Measurements from ENCODE around the gene C17orf50.

C17orf50 gene

GRCh38 chr17:35733366-35733765, 27.3 kb upstream of the C17orf50 start:
- intact Hi-C loops (cut with DNase I): no loop called here
- DNase-seq: no peak

- DNase-seq: no peak
Measured at GRCh38 chr17:35734396-35734795, 26.3 kb upstream of the C17orf50 start.

DNA sequence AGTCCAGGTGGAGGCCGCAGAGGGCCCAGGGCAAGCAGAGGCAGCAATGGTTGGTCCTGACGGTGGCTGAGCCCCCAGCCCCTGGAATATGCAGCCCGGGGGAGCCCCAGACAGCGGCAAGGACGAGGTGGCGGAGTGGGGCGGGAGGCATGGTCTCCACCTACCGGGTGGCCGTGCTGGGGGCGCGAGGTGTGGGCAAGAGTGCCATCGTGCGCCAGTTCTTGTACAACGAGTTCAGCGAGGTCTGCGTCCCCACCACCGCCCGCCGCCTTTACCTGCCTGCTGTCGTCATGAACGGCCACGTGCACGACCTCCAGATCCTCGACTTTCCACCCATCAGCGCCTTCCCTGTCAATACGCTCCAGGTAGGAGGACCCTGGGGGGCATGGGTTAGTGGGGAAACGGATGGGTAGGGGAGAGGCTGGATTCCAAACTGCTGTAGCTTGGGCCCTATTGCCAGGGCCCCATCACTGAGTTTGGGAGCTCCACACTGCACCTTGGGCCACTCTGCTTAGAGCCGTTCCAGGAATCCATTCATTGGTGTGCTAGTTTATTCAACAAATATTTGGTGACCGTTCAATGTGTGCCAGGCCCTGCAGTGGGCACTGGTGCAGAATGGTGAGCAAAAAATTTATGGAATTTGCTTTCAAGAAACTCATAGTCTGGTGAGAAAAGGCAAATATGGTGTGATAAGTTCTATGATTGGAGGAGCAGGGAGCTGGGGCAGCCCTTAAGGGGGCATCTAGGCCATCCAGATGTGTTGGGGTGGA, 25.5 kb upstream of the C17orf50 start:
- intact Hi-C loops (cut with DNase I): no loop called here
- no peak for DNase-seq

More at GRCh38 chr17:35734396-35734795, 26.3 kb upstream of the C17orf50 start:
- intact Hi-C loops (cut with DNase I): no loop called here

- intact Hi-C loops (cut with DNase I): no loop called here
- no peak for DNase-seq
Measured at GRCh38 chr17:35736236-35736635, 24.5 kb upstream of the C17orf50 start.

DNA sequence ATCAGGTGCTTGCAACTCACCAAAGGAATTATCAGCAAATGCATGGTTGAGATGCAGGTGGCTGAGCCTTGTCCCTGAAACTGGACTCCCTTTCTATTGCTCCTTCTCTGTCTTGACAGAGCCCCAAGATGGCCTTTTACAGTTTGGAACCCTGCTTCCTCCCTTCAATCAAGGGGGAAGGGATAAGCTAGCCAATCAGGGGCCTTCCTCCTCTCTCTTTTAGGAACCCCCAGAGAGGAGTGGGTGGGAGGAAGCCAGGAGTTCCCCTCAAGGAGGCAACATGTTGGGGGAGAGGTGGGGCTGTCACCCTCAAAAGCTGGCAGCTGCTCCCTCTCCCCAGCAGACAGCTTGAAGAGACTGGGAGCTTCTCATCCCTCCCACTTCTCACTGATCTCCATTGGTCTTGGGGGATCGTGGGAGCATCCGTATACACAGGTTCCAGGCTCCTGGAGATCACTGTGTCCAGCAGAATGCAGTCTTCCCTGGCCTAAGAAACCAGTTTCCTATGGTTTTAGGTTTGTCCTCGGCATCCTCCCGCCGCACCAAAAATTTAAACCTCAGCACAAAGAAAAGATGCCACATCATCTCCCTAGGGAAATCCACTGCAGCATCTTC, 22.1 kb upstream of the C17orf50 start:
- intact Hi-C loops (cut with DNase I): no loop called here
- no peak for DNase-seq

DNA sequence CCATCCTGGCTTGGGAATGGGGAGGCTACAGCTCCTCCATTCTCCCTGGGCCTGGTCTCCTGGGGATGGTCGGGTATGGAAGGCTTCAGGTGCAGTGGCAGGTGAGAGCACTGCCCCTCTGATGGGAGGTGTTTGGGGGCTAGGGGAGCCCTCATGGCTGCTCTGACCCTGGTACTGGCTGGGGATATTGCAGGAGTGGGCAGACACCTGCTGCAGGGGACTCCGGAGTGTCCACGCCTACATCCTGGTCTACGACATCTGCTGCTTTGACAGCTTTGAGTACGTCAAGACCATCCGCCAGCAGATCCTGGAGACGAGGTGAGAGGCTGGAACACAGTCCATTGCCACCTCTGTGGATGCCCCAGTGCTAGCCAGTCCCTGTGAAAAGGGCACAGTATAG, 20.5 kb upstream of the C17orf50 start:
- intact Hi-C loops (cut with DNase I): no loop called here
- DNase-seq: no peak

DNA sequence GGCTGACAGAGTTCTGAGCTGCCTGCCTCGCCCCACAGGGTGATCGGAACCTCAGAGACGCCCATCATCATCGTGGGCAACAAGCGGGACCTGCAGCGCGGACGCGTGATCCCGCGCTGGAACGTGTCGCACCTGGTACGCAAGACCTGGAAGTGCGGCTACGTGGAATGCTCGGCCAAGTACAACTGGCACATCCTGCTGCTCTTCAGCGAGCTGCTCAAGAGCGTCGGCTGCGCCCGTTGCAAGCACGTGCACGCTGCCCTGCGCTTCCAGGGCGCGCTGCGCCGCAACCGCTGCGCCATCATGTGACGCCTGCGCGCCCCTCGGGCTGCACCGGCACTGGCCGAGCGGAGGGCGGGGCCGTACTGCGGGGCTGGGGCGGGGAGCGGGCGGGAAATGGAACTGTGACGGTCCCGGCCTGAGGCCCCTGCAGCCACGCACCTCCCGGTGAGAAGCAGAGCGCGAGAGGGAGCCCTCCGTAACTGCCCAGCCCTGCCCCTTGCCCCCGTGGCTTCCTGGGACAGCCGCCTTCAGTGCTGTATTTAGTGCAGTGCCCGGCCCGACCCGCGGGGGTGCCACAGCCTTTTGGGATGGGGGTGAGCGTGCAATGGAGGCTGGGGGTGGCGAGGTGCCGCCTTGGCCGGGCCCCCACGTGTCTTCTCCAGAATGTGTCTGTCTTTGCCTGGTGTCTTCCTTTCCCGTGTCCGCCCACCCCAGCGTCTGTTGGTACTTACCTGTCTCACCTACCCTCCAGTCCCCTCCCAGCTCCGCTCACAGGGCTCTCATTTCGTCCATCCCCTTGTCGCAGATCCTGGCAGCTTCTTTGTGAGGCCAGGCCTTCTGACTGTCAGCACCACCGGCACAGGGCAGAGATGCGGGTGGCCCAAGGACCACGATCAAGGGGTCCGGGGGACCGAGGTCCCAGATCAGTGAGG, 19.4 kb upstream of the C17orf50 start:
- DNase-seq: peak in 3 of 10 donors; percentile 41 to 93 (median 84)
- intact Hi-C loops (cut with DNase I): no loop called here

GRCh38 chr17:35742496-35742895, 18.2 kb upstream of the C17orf50 start:
- intact Hi-C loops (cut with DNase I): no loop called here
- DNase-seq: no peak

GRCh38 chr17:35742896-35743477, 17.7 kb upstream of the C17orf50 start:
- intact Hi-C loops (cut with DNase I): no loop called here
- no peak for DNase-seq

DNA sequence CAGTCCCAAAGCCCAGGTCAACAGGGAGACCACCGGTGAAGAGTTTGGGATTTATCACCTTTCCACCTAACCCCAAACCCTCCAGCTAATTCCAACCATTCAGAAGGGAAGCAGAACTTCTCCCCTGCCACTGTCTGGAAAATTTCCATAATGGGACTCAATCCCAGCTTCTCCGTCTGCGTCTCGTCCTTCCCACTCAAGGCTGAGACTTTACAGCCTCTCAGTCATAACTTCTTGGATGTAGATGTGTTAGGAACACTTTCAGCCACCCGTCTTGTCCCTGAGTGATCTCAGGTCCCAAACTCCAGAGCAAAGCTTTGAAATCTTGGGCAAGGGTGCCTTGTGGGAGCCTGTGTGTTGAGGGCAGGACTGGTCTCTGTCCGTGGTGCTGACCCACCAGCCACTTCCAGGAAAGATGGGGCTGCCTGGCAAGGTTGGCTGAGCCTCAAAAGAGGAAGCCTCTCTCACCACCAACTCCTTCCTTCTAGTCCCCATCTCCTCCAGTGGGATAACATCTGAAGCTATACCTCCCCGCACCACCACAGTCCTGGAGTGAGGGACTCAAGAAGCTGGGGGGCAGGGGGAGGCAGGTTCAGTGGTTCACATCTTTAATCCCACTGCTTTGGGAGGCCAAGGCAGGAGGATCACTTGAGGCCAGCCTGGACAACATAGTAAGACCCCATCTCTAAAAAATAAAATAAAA, 16.9 kb upstream of the C17orf50 start:
- intact Hi-C loops (cut with DNase I): no loop called here
- DNase-seq: no peak

DNA sequence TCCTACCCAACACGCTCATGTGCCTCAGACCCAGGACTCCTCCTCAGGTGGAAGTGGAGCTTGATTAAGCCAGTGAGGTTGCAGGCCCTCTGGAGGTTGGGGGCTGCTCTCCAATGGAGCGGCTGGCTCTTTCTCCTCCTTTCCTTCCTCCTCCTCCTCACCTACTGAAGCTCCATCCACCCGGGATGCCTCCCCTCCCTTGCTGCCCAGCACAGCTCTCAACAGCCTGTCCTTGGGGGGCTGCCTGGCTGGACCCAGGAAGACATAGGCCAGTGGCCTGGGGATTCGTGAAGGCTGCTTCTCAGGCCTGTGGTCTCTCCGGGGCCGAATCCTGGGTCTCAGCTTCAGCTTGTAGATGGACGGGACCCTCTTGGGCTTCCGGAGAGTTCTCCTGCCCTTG, 15.9 kb upstream of the C17orf50 start:
- intact Hi-C loops (cut with DNase I): loop anchor here (5.0 kb wide), 1 partner anchor 433 kb away; no protein-coding TSS in a partner anchor
- peak in 1 of 10 donors; percentile 7 for DNase-seq

DNA sequence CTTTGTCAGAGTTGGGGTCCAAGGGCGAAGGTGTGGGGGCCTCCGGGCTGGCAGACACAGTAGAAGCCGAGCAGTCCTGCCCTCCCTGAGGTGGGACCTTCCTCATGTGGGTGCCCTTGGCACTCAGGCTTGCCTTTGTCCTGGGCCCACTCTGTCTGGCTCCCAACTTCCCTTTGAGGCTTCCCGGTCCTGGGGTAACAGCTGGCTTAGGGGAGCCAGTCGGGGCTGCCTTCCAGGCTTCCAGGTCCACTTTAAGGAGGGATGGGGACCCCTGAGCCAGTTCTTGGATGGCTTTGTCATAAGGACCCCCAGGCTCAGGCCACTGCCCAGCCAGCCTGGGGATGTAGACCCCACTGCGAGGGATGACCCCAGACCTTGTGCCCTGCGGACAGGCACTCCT, 15.4 kb upstream of the C17orf50 start:
- intact Hi-C loops (cut with DNase I): loop anchor here (5.0 kb wide), 1 partner anchor 433 kb away; no protein-coding TSS in a partner anchor
- DNase-seq: peak in 1 of 10 donors; percentile 53

DNA sequence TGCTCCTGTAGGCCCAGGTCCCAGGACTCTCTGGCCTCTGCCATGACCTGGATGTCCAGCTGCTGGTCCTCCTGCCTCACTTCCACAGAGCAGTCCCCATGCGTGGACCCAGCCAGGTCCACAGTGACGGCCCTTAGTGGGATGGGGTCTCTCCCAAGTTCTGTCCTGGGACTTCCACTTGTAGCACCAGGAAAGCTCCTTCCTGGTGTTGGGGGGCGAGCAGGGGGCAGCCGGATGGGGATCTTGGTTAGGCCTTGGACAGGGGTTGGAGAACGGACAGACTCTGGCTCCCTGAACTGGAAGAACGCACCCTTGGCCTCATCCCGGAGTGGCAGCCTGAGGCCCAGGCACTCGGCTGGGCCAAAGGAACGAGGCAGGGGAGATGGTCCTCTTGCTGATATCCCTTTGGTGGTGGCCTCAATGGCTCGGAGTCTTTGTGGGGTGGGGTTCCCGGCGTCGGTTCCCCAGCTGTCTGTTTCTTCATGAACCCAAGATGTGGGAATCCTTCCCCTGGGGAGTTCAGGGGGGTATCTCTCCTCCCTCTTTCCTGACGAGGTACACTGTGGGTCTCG, 14.9 kb upstream of the C17orf50 start:
- DNase-seq: peak in 2 of 10 donors; percentile 53 to 72
- intact Hi-C loops (cut with DNase I): loop anchor here (5.0 kb wide), 1 partner anchor 434 kb away; no protein-coding TSS in a partner anchor

GRCh38 chr17:35747540-35748017, 13.1 kb upstream of the C17orf50 start:
- intact Hi-C loops (cut with DNase I): loop anchor here (1.0 to 5.0 kb wide), 2 partner anchors 134 to 435 kb away; no protein-coding TSS in a partner anchor
- peak; percentile 60 to 96 (median 80) for DNase-seq

DNA sequence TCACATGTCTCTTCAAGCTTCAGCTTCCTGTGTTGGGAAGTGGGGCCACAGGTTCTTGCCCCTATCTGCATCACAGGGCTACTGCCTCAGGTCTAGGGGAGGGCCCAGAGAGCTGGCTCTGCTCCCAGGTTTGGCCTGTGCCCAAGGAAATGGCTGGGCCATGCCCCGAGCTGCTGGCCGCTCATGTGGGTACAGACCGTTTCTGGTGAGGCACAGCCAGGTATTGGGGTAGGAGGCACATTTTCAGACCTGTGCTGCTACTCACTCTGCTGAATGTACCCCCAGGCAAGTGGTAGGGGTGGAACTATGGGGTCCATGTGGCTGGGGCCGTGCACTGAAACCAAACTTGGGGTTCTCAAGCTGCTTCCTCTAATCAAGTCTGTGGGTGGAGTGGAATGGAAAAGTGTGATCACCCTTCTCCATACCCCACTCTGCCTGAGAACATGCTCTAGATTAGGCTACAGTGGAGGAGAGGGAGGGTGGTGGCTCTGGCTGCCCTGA, 12.3 kb upstream of the C17orf50 start:
- intact Hi-C loops (cut with DNase I): loop anchor here (5.0 kb wide), 1 partner anchor 436 kb away; no protein-coding TSS in a partner anchor
- peak in 2 of 10 donors; percentile 33 to 54 for DNase-seq

DNA sequence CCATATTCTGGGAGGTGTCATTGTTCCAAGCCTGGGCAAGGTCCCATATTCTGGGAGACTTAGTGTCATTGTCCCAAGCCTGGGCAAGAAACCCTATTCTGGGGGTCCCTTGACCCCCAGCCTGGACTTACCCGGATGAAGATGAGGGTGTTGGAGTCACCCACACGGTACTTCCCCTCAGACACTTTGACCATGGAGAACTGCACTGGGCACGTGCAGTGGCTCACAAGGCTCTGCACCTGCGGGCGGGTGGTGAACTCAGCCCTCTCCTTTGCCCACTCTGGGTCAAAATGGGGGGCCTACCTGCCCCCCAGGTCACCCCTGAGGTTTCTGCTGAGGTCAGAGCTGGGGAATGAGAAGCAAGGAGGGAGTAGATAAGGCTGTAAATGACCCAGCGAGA, 11.7 kb upstream of the C17orf50 start:
- DNase-seq: peak in 2 of 10 donors; percentile 38 to 42
- intact Hi-C loops (cut with DNase I): loop anchor here (5.0 kb wide), 1 partner anchor 437 kb away; no protein-coding TSS in a partner anchor

DNA sequence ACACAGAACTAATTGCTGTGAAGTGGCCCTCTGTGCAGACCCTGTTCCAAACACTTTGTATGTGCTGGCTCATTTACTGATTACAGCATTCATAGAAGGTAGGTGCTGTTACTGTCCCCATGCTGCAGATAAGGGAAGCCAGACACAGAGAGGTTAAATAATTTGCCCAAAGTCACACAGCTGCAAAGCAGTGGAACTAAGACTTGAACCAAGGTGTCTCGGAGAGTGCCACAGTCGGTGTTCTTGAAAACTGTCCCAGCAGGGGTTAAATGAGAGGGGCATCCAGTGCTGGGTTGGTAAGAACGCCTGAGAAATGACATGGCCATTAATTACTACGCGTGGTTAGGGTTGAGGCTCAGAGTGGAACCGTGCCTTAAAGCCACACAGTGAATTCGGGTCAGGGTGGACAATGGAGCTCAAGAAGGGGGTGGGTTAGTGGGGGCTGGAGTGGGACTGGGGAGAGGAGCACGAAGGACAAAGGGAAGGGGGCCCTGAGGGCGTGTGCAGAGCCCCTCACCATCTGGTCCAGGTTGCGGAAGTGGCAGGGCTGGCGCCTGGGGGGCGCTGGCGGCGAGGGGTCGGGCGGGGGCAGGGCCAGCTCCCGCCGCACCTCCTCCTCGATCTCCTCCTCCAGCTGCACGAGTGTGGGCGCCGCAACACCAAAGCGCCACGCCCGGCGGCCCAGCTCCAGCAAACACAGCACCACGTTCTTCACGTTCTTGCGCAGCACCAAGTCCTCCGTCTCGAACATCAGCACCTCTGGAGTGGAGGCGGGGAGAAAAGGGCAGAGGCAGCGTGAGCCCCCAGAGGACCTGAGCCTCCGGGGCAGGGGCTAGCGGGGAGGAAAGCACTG, 10.9 kb upstream of the C17orf50 start:
- DNase-seq: peak in 2 of 10 donors; percentile 71 to 85
- intact Hi-C loops (cut with DNase I): loop anchor here (5.0 kb wide), 1 partner anchor 437 kb away; no protein-coding TSS in a partner anchor
